GM23338 (cell line): ENCODE measurements around the gene MYL1. TPM values are rescaled to one million over a fixed set of nuclear protein-coding genes. Genes with fewer than 3 reads are reported as not detected.

Experiments
- ATAC-seq: fragments of 200-7000 bp; cut with Tn5 transposase; 3 replicates; pipeline ENCODE4 v1.9.1; 2020
- DNase-seq: peaks from one replicate; pipeline ENCODE4 v3.0.0-alpha.2; 2015; ENCODE audit warnings: low spot score
- H2AFZ ChIP-seq: fragments of 200-600 bp; sonication (generic); 2 replicates; pipeline ENCODE4 v1.8.0; 2016; ENCODE audit warnings: antibody characterized with exemption, mild to moderate bottlenecking, moderate library complexity
- H3F3A ChIP-seq: fragments of 200-600 bp; sonication (generic); replicated peaks from 2 replicates; pipeline ENCODE4 v1.8.0; 2017; ENCODE audit warnings: antibody characterized with exemption, mixed run types, low read depth
- H3K27ac ChIP-seq: fragments of 200-600 bp; sonication (generic); 2 replicates; pipeline ENCODE4 v1.6.1; 2016; ENCODE audit warnings: low read depth
- H3K27me3 ChIP-seq: fragments of 200-600 bp; sonication (generic); 2 replicates; pipeline ENCODE4 v1.8.0; 2016; ENCODE audit warnings: mild to moderate bottlenecking, mixed run types, moderate library complexity; ENCODE audit not compliant: insufficient read depth
- H3K36me3 ChIP-seq: fragments of 200-600 bp; sonication (generic); 2 replicates; pipeline ENCODE4 v1.8.0; 2016; ENCODE audit warnings: mild to moderate bottlenecking; ENCODE audit not compliant: insufficient read depth
- H3K4me1 ChIP-seq: fragments of 200-600 bp; sonication (generic); 2 replicates; pipeline ENCODE4 v1.8.0; 2016; ENCODE audit warnings: mild to moderate bottlenecking, moderate library complexity; ENCODE audit not compliant: insufficient read depth
- H3K4me2 ChIP-seq: fragments of 200-600 bp; sonication (generic); 2 replicates; pipeline ENCODE4 v1.7.1; 2017; ENCODE audit warnings: mixed run types
- H3K4me3 ChIP-seq: fragments of 200-600 bp; sonication (generic); 2 replicates; pipeline ENCODE4 v1.6.1; 2016; ENCODE audit warnings: mixed run types
- H3K79me2 ChIP-seq: fragments of 200-600 bp; sonication (generic); replicated peaks from 2 replicates; pipeline ENCODE4 v1.8.0; 2017; ENCODE audit warnings: mild to moderate bottlenecking; ENCODE audit not compliant: insufficient read depth
- H3K9me2 ChIP-seq: fragments of 200-600 bp; sonication (generic); 2 replicates; pipeline ENCODE4 v1.8.0; 2017; ENCODE audit not compliant: insufficient read depth
- H4K20me1 ChIP-seq: fragments of 200-600 bp; sonication (generic); replicated peaks from 2 replicates; pipeline ENCODE4 v1.8.0; 2017; ENCODE audit warnings: mild to moderate bottlenecking; ENCODE audit not compliant: insufficient read depth
- H3K27ac Mint-ChIP-seq: 2 replicates; pipeline ENCODE4 v1.8.0; 2020; ENCODE audit warnings: inconsistent platforms, mild to moderate bottlenecking, moderate library complexity, mixed read lengths
- H3K27me3 Mint-ChIP-seq: 3 replicates; pipeline ENCODE4 v1.8.0; 2022; ENCODE audit warnings: low read depth, mild to moderate bottlenecking, moderate library complexity, mixed read lengths, inconsistent platforms; ENCODE audit not compliant: insufficient read depth, poor library complexity
- H3K36me3 Mint-ChIP-seq: 3 replicates; pipeline ENCODE4 v1.8.0; 2021; ENCODE audit warnings: low read depth, mild to moderate bottlenecking, inconsistent platforms, moderate library complexity, mixed read lengths
- H3K4me1 Mint-ChIP-seq: 3 replicates; pipeline ENCODE4 v1.8.0; 2020; ENCODE audit warnings: mild to moderate bottlenecking, inconsistent platforms, mixed read lengths
- H3K4me3 Mint-ChIP-seq: 3 replicates; pipeline ENCODE4 v1.8.0; 2021; ENCODE audit warnings: moderate library complexity, mild to moderate bottlenecking, inconsistent platforms, mixed read lengths
- H3K9me3 Mint-ChIP-seq: 3 replicates; pipeline ENCODE4 v1.8.0; 2020; ENCODE audit warnings: moderate library complexity, mild to moderate bottlenecking, inconsistent platforms, mixed read lengths
- CREB1 ChIP-seq: fragments of 250-450 bp; sonication (Bioruptor Pico); IDR thresholded peaks from 2 replicates; pipeline ENCODE4 v1.5.0; 2020; ENCODE audit warnings: low read depth, mild to moderate bottlenecking, moderate library complexity
- ETS1 ChIP-seq: IDR thresholded peaks from 2 replicates; pipeline ENCODE4 v1.6.1; 2016; ENCODE audit warnings: antibody characterized with exemption
- EZH2 ChIP-seq: fragments of 200-600 bp; sonication (generic); IDR thresholded peaks from one replicate; pipeline ENCODE4 v1.8.0; 2017; ENCODE audit warnings: antibody characterized with exemption, mild to moderate bottlenecking, low read depth; ENCODE audit not compliant: unreplicated experiment
- EZH2phosphoT487 ChIP-seq: fragments of 200-600 bp; sonication (generic); IDR thresholded peaks from one replicate; pipeline ENCODE4 v1.8.1; 2018; ENCODE audit warnings: antibody characterized with exemption; ENCODE audit not compliant: unreplicated experiment
- JUNB ChIP-seq: IDR thresholded peaks from one replicate; pipeline ENCODE4 v1.6.1; 2016; ENCODE audit warnings: antibody characterized with exemption; ENCODE audit not compliant: unreplicated experiment
- NANOG ChIP-seq: IDR thresholded peaks from 2 replicates; pipeline ENCODE4 v1.6.1; 2016; ENCODE audit warnings: antibody characterized with exemption, borderline replicate concordance
- POLR2AphosphoS5 ChIP-seq: IDR thresholded peaks from 2 replicates; pipeline ENCODE4 v1.6.1; 2016; ENCODE audit warnings: antibody characterized with exemption, low read depth
- STAT1 ChIP-seq: IDR thresholded peaks from one replicate; pipeline ENCODE4 v1.6.1; 2016; ENCODE audit warnings: antibody characterized with exemption; ENCODE audit not compliant: unreplicated experiment
- ZNF114 ChIP-seq: fragments of 250-450 bp; sonication (Bioruptor Pico); IDR thresholded peaks from 2 replicates; pipeline ENCODE4 v1.5.0; 2020; ENCODE audit warnings: mild to moderate bottlenecking, moderate library complexity
- ZNF331 ChIP-seq: fragments of 250-450 bp; sonication (Bioruptor Pico); IDR thresholded peaks from 2 replicates; pipeline ENCODE4 v1.5.0; 2020; ENCODE audit warnings: low read depth, mild to moderate bottlenecking, moderate library complexity
- ZNF462 ChIP-seq: fragments of 250-450 bp; sonication (Bioruptor Pico); IDR thresholded peaks from 2 replicates; pipeline ENCODE4 v1.5.0; 2020; ENCODE audit warnings: mild to moderate bottlenecking, moderate library complexity
- polyA plus RNA-seq: library from polyadenylated mRNA; unstranded; fragments of >200 nt; fragmentation: Nextera tagmentation; extraction: Ambion mirVana; gene quantifications from 2 replicates; pipeline ENCODE4 v1.2.1, GENCODE V29; 2016
- total RNA-seq: library from RNA; depleted of rRNA; stranded (reverse); fragments of >200 nt; shearing (Covaris generic); gene quantifications from 2 replicates; pipeline ENCODE4 v1.2.3, GENCODE V29; 2014
- TF ChIP-seq, protein P1 (sequence below): IDR thresholded peaks from one replicate; pipeline ENCODE4 v1.6.1; 2018; ENCODE audit warnings: antibody characterized with exemption; ENCODE audit not compliant: unreplicated experiment
- TF ChIP-seq, protein P2 (sequence below), 2 experiments: fragments of 200-600 bp in 1 of 2; sonication (generic) in 1 of 2; conservative IDR thresholded peaks; 2 replicates each; pipeline versions ENCODE4 v1.5.1 to v1.6.1; 2016 to 2017; ENCODE audit warnings: antibody characterized with exemption in 2 of 2, low read depth in 2 of 2, mild to moderate bottlenecking in 2 of 2, moderate library complexity in 1 of 2

Gene MYL1
- total and polyA plus RNA-seq, 2 experiments from 2014 or later = not detected

GRCh38 chr2:210323003-210323402, 8.0 kb upstream of the MYL1 start:
- H3K9me3 Mint-ChIP-seq = no peaks in the 10 kb centered on the region
- Histone ChIP-seq H3K27ac (no peak overlapping the region), H4K20me1 (no peaks in the 10 kb centered on the region), H2AFZ (peak overlapping the region; percentile 15; the same call in 1 of the 2 replicates), H3K4me2 (no peak overlapping the region), H3K36me3 (no peaks in the 10 kb centered on the region), H3F3A (no peaks in the 10 kb centered on the region), H3K4me3 (no peak overlapping the region), H3K4me1 (no peaks in the 10 kb centered on the region), H3K27me3 (no peaks in the 10 kb centered on the region), H3K9me2 (no peaks in the 10 kb centered on the region), H3K79me2 (no peaks in the 10 kb centered on the region)
- TF ChIP-seq, protein P1, sequence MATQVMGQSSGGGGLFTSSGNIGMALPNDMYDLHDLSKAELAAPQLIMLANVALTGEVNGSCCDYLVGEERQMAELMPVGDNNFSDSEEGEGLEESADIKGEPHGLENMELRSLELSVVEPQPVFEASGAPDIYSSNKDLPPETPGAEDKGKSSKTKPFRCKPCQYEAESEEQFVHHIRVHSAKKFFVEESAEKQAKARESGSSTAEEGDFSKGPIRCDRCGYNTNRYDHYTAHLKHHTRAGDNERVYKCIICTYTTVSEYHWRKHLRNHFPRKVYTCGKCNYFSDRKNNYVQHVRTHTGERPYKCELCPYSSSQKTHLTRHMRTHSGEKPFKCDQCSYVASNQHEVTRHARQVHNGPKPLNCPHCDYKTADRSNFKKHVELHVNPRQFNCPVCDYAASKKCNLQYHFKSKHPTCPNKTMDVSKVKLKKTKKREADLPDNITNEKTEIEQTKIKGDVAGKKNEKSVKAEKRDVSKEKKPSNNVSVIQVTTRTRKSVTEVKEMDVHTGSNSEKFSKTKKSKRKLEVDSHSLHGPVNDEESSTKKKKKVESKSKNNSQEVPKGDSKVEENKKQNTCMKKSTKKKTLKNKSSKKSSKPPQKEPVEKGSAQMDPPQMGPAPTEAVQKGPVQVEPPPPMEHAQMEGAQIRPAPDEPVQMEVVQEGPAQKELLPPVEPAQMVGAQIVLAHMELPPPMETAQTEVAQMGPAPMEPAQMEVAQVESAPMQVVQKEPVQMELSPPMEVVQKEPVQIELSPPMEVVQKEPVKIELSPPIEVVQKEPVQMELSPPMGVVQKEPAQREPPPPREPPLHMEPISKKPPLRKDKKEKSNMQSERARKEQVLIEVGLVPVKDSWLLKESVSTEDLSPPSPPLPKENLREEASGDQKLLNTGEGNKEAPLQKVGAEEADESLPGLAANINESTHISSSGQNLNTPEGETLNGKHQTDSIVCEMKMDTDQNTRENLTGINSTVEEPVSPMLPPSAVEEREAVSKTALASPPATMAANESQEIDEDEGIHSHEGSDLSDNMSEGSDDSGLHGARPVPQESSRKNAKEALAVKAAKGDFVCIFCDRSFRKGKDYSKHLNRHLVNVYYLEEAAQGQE = no peak
- TF ChIP-seq ETS1 (no peak), ZNF331 (CRISPR knock-in tag) (no peak), CREB1 (CRISPR knock-in tag) (no peak), ZNF114 (CRISPR knock-in tag) (no peak), EZH2phosphoT487 (no peak), JUNB (no peak), POLR2AphosphoS5 (no peak), STAT1 (no peak), ZNF462 (CRISPR knock-in tag) (no peak), NANOG (no peak), EZH2 (no peak)
- TF ChIP-seq, protein P2, sequence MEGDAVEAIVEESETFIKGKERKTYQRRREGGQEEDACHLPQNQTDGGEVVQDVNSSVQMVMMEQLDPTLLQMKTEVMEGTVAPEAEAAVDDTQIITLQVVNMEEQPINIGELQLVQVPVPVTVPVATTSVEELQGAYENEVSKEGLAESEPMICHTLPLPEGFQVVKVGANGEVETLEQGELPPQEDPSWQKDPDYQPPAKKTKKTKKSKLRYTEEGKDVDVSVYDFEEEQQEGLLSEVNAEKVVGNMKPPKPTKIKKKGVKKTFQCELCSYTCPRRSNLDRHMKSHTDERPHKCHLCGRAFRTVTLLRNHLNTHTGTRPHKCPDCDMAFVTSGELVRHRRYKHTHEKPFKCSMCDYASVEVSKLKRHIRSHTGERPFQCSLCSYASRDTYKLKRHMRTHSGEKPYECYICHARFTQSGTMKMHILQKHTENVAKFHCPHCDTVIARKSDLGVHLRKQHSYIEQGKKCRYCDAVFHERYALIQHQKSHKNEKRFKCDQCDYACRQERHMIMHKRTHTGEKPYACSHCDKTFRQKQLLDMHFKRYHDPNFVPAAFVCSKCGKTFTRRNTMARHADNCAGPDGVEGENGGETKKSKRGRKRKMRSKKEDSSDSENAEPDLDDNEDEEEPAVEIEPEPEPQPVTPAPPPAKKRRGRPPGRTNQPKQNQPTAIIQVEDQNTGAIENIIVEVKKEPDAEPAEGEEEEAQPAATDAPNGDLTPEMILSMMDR (conservative IDR thresholded peaks at IDR 0.05; ENCODE audit: low read depth in 2 of 2) = no peak
- DNase-seq = no peak
- no peaks in the 10 kb centered on the region for H3K27me3 Mint-ChIP-seq
- no peak for ATAC-seq
- H3K4me3 Mint-ChIP-seq = no peak overlapping the region
- no peaks in the 10 kb centered on the region for H3K36me3 Mint-ChIP-seq
- no peak overlapping the region for H3K27ac Mint-ChIP-seq
- no peaks in the 10 kb centered on the region for H3K4me1 Mint-ChIP-seq
